Hematopoietic multipotent progenitor cell treated with erythropoietin and hydrocortisone succinate and interleukin-3 and kit ligand, for 15 days (in vitro differentiated cells): ENCODE results near the gene NPHP1.
"Not testable (repeated sequence)": the region's sequence is repeated elsewhere in the genome, so short reads cannot be mapped to it uniquely, and the experiment has no call there.

Experiments
- DNase-seq: peaks from one replicate; pipeline ENCODE4 v3.0.0-alpha.2; 2015; ENCODE audit warnings: low spot score

The NPHP1 gene

DNA sequence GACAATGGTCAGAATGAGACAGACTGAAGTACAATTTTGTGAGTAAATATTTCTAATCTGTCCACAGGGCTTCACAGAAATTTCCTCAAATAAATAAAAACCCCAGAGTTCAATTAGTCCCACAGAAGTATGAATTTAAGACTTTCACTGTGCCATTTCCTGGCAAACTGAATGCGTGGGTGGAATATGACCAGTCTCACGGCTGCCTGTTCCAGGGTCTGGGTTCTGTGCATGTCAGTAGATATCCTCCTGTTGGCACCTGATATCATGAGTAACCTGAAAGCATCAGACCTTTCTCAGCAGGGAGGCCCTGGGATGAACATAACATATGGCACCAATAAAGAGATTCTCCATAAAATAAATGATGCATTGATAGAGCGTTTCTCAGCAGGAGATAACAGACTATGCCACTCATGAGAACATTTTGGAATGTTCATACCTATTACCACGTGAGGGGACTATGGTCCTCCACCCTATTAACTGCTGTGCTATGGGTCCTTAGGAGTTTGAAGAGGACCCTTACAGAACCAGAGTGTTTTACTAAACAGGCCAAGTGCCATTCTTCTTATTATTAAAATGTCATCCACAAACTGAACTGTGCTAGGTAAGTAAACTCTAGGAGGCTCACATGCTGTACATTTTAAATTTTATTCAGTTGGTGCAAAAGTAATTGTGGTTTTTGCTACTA is 78.6 kb downstream of the NPHP1 start:
- DNase-seq = no peak

DNA sequence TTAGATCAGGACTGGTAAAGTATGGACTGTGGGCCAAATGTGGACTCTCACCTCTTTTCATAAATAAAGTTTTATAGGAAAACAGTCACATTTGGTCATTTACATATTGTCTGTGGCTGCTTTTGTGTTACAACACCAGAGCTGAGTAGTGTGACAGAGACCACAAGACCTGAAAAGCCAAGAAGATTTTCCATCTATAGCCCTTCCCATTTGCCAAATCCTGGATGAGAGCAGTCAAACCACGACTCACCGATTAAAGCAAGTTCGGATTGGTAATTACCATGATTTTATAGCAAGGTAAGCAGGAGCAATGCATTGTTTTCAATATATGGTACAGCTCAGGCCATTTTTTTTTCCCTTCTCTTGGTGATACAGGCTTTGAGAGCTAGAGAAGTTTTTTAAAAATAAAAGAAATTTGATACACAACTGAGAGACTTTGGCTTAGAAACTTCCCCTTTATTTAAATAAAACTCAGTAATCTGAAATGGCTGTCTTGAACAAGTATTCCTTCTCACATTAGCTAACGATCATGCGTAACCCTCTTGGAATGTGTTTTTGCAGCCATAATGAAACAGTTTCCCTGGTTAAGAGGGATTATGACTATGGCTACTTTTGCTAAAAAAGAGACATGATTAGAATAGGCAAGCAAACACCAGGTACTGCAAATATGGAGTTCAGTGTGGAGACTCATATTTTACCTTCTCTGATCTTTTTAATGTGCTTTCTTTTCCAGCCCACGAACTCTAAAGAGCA is 79.7 kb downstream of the NPHP1 start:
- no peak for DNase-seq

- no peak for DNase-seq
Observed at GRCh38 chr2:110124038-110124825, 80.6 kb downstream of the NPHP1 start.

DNA sequence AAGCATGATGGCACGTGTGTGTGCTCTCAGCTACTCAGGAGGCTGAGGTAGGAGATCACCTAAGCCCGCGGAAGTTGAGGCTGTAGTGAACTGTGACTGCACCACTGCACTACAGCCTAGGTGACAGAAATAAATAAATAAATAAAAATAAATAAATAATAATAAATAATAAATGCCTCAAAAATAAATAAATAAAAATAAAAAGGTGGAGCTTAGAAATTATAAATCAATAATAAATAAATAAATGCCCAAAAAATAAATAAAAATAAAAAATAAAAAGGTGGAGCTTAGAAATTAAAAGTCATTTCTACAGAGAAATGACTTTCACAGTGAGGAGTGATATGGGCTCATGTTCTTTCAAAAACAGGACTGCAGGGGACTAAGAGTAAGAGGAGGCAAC is 83.2 kb downstream of the NPHP1 start:
- no peak for DNase-seq

- DNase-seq = no peak
Observed at GRCh38 chr2:110121052-110121334, 83.8 kb downstream of the NPHP1 start.

DNA sequence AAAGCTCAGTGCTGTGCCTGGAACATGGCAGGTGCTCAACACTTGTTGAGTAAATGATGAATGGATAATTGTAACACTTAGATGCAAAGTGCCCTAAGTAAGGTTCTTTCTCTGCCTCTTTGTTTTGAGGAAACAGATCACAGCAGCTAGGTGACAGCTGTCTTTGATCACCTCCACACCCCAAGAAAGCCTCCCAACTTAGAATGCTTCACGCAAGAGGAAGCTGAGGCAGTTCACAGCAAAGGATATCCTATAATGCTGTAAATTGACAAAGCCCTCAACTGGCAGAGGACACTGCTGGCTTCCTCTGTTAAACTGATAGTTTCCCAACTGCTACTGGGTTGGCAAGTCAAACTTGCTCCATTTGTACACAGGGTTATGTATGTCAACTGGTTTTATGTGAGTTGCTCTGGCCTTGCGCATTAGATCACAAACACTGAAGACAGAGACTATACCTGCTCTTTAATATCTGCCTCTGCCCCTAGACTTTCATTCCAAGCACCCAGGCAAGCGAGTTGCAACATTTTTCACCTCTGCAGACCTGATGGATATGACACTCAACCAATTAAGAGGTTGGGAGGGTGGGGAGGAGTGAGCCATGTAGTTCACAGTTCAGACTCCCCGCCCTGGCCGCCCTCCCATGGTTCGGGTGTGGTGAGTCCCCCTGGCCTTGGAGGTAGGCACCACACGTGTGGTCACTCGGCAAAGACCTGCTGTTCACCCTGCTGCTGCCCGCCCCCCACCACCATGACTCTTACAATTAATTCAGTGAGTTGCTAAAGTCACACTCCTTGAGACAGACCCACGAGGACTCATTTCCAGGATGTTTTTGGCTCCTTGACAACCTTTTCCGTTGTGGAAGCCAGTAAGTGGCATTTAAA is 84.4 kb downstream of the NPHP1 start:
- no peak for DNase-seq

DNA sequence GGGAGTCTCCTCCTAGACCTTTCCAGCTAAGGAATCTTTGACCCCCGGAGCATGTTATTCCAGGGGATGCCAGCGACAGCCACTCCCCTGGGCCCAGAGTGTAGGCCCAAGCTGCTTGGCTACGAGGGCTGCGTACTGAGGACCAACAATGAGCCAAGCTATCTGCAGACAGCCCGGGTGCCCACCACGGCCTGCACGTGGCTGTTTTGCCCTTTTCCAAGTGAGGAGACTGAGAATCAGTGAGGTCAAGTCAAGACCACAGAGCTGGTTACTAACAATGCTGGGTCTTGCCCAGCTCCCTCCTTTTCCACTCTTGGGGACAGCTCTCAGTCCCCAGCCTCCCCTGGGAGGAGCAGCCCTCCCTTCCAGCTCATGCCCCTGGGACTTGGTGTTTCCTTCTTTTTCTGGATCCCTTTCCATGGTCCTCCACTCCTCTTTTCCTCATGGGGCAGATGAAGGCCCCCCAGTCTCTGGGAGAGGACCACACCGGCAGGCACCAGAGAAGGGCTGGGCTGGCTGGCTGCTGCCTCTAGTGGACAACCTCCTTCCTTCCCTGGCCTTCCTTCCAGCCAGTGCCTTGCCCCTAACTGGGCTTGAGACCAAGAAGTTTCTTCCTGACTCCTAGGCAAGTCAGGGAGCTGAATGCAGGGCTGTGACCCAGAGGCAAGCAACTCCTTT is 88.6 kb downstream of the NPHP1 start:
- DNase-seq = no peak

DNA sequence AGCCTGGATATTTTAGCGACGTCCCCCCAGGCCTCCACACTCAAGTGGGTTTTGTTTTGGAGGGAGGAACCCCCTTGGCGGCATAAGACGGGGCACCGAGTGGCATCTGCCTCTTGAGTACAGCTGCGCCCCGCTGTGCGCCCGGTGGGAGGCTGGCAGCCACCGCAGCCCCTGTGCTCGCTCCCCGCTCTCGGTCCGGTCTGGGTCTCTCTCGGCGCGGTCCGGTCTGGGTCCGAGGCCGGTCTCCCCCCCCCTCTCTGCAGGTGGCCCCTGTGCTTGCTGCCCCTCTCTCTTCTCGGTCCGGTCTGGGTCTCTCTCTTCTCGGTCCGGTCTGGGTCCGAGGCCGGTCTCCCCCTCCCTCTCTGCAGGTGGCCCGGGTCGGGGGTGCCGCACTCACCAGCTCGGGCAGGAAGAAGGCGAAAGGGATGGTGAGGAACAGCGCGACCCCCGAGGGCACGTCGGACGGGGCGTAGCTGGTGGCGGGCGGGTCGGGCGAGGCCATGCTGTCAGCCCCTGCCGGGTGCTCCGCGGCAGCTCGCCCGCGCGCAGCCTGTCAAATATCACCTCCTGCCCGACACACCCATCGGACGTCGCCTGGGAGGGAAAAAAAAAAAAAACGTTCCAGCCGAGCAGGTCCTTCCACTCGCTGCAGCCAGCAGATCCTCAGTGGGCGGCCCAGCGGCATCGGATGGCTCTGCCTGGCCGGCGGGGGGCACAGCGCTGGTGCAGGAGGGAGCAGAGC is 89.4 kb downstream of the NPHP1 start, which contains the start of gene MALL:
MALL (minus strand) TSS at position 532 of the 742 bp plus-strand sequence; CDS start at position 502, 30 bp downstream.
- DNase-seq = no peak

- DNase-seq = no peak
Observed at GRCh38 chr2:110114831-110115255, 90.0 kb downstream of the NPHP1 start.

DNA sequence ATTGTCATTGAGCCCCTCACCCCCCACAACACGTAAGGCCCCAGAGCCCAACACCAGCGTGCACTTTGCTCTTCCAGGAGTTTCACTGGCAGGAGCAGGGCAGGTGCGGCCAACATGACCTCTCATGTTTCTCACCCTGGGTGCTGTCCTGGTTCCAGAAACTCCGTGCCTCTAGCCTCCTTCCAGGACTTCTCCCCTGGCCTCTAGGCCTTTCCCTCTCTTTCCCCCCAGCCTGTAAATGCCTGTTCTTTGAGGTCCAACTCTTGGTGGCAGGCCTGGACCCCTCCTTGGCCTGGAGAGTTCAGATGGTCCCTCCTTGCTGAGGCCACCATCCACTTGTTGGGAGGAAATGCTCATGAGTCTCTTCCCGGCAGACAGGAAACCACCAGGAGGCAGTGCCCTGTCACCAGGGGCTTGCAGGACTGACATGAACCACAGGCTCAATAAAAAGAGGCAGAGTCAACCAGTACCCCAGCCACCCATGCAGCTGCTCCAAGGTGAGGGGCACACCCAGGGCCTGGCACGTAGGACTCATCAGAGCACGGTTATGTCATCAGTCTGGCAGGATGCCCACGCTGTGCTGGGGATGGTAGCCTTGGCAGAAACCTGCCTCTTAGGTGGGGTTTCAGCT is 90.7 kb downstream of the NPHP1 start:
- no peak for DNase-seq

DNA sequence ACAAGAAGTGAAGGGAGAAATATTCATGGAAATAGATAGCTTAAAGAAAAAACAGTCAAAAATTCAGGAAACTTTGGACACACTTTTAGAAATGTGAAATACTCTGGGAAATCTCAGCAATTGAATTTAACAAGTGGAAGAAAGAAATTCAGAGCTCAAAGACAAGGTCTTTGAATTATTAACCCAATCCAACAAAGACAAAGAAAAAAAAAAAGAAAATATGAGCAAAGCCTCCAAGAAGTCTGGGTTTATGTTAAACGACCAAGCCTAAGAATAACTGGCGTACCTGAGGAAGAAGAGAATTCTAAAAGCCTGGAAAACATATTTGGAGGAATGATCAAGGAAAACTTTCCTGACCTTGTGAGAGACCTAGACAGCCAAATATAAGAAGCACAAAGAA is 96.5 kb downstream of the NPHP1 start:
- not testable (repeated sequence) for DNase-seq

DNA sequence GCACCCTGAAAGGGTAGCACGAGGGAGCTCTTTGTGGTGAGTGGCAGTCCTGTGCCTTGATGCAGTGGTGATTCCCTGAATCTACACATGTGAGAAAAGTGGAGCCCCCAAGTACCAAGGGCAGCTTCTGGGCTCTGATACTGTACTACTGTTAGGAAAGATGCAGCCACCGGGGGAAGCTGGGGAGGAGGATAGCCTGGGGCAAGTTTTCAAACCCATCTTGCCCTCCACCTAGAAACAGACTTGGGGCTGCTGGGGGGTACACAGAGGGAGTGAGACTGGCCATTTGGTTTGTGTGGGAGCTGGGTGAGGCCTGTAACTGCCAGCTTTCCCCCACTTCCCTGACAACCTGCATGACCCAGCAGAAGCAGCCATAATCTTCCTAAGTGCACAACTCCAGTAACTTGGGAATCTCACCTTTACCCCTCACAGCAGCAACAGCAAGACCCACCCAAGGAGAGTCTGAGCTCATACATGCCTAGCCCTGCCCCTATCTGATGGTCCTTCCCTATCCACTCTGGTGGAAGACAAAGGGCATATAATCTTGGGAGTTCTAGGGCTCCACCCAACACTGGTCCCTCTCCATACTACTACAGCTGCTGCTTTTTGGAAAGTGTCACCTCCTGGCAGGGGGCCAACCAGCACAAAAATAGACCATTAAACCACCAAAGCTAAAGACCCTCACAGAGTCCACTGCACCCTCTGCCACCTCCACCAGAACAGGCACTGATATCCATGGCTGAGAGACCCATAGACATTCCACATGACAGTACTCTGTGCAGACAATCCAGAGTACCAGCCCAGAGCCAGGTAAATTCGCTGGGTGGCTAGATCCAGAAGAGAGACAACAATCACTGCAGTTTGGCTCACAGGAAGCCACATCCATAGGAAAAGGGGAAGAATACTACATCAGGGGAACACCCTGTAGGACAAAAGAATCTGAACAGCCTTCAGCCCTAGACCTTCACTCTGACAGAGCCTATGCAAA is 97.4 kb downstream of the NPHP1 start:
- DNase-seq = no peak

GRCh38 chr2:110106642-110107041 is 98.2 kb downstream of the NPHP1 start:
- DNase-seq = no peak

DNA sequence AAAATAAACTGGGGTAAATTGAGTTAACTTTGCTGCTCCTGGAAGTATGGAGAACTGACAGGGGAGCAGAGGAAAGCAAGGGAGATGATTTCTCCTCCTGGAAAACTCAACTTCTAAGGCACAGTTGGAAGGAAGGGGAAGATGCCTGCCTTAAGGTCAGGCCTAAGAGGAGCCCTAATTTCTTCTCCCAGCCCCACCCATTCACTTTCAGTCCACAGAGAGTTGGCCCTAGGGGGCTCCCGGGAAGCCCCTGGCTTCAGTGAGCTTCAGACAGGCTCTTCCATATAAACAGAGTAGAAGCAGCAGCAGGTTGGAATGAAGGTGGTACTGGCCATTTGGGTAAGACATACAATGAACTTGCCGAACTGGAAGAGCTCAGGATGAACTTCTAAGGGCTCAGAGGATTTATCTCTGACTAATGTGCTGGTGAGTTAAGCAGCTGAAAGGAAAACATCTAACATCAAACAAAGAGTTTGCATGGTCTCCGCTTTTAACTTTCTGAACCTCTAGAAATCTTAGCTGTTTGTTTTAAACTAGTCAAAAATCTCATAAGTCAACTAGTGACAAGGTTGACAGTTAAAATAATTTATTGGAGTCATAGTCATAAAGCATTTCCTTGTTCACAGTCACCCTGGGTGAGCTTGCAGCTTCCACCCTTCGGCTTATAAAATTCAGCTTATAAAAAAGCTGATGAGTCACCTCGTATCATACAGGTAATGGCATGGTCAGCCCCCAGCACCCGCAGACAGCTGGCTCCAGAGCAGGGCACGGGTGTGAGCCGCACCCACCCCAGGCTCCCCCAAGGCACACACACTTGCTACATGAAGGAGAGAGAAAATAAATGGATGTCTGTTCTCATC is 99.0 kb downstream of the NPHP1 start:
- no peak for DNase-seq

- DNase-seq = no peak
Observed at GRCh38 chr2:110105183-110105582, 99.6 kb downstream of the NPHP1 start.

DNA sequence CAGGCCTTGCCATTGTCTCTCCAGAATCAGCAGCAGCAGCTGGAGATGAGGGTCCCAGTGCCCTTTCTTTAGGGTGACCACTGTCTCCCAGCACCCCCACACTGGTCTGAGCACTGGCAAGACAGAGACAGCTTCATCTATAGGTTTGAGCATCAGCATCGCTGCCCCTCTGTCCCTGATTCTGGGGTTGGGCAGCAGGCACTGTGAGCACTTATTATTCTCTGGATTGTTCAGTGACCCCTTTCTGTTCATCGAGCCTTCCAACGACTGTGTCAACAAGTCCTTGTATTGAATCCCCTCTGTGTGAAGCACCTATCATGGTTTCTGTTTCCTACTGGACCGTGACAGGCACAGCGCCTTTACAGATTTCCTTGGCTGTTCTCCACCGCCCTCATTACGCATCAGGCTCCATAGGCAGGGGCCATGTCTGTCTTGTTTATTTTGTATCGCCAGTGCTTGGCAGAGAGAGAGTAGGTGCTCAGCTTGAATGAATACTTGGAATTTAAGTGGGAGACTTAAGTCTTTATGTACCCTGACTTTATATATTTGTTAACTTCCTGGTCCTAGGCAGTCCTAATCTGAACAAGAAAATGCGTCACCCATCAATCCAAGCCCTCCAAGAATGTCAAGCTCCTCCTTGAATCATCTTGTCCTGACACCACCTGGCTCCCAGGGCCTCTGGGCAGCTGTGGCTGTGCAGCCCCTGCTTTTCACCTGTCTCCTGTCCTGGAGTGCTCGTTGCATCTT is 100.6 kb downstream of the NPHP1 start:
- no peak for DNase-seq
